ENCODE results near the gene C10orf71. TPM values are rescaled to one million over a fixed set of nuclear protein-coding genes. Genes with fewer than 3 reads are reported as not detected.
A peak's percentile ranks its signal among the peaks of the same experiment; 100 is the strongest.

C10orf71 gene
- total and polyA plus RNA-seq, 7 donors: not detected

DNA sequence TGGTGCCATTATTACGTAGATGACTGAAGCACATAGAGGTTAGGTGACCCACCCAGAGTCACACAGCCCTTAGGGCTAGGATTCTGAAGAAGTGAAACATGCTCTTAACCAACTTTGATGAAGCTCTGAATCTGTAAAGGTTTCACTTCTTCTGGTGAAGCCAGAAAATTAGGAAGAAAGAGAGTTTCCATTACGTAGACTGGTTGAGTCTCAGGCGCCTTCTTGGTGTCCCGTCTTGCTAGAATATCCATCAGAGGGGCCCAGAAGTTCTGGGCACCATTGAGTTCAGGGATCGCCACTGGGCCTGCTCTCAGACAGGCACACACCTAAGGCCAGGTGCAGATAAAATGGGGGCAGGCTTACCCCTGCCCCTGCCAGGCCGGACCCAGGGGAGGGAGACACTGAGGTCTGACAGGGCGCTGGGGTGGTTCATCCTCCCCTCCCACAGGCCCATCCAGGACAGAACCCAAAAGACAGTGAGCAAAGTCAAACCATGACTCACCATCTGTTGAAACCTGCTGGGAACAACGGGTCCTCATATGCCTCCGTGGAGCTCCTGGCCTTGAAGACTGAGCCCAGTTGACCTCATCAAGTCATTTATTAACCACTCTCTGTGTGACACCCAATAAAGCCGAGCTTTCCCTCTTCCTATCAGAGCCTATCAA, 63.8 kb downstream of the C10orf71 start:
- peaks cover 0 to 14% (median 5%) of the 10 kb centered on the region in 4 donors for H3K4me1 ChIP-seq
- TF ChIP-seq POLR2A (IDR thresholded peaks at IDR 0.05) (no peak), EP300 (IDR thresholded peaks at IDR 0.05) (no peak), POLR2AphosphoS5 (IDR thresholded peaks at IDR 0.05) (no peak)
- TF ChIP-seq, protein P1, sequence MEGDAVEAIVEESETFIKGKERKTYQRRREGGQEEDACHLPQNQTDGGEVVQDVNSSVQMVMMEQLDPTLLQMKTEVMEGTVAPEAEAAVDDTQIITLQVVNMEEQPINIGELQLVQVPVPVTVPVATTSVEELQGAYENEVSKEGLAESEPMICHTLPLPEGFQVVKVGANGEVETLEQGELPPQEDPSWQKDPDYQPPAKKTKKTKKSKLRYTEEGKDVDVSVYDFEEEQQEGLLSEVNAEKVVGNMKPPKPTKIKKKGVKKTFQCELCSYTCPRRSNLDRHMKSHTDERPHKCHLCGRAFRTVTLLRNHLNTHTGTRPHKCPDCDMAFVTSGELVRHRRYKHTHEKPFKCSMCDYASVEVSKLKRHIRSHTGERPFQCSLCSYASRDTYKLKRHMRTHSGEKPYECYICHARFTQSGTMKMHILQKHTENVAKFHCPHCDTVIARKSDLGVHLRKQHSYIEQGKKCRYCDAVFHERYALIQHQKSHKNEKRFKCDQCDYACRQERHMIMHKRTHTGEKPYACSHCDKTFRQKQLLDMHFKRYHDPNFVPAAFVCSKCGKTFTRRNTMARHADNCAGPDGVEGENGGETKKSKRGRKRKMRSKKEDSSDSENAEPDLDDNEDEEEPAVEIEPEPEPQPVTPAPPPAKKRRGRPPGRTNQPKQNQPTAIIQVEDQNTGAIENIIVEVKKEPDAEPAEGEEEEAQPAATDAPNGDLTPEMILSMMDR (IDR thresholded peaks at IDR 0.05): no peak
- WGBS, 2 donors: 66 to 79% methylated on average over 10 of the region's 10 CpGs
- H3K36me3 ChIP-seq: no peaks in the 10 kb centered on the region
- no peak overlapping the region for H3K27ac ChIP-seq
- H3K27me3 ChIP-seq: no peaks in the 10 kb centered on the region
- intact Hi-C loops (cut with DNase I): no loop called here
- H3K4me3 ChIP-seq: no peak overlapping the region
- peak; percentile 42 for DNase-seq
- peaks cover 0 to under 1% (median 0%) of the 10 kb centered on the region in 4 donors for H3K9me3 ChIP-seq

DNA sequence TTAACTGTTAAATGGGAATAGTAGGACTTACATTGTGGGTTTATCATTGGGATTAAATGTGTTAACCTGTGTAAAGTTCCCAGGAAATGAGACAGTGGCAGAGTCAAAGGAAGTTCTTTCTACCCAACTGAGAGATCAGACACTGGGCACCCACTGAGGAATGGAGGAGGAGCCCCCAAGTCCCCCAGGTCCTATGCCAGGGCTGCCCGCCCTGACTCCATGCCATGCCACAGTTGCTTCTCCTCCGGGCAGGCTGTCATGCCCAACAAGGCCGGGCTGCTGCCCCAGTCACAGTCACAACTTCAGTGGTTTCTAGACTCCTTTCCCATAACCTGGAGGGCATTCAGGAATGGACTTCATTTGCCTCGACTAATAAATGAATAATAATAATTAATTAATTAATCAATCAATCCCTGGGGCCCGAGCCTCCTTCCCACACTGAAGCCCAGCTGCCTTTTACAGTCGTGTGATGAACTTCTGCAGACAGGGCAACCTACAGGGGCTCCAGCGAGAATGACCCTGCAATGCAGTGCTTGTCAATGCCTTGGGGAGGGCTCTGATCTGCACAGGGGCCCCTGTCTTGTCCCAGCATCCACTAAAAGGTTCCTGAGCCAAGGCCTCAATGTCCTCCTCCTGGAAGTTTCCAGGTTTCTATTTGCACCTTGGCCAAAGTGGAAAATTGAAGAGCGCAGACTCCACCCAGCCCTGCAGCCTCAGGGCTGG, 64.5 kb downstream of the C10orf71 start:
- H3K4me1 ChIP-seq: peaks cover 0 to 14% (median 5%) of the 10 kb centered on the region in 4 donors
- 80 to 86% methylated on average over 8 of the region's 8 CpGs for WGBS, 2 donors
- intact Hi-C loops (cut with DNase I): no loop called here
- no peak overlapping the region for H3K27ac ChIP-seq
- DNase-seq: peak; percentile 44
- no peak overlapping the region for H3K4me3 ChIP-seq
- H3K36me3 ChIP-seq: no peaks in the 10 kb centered on the region
- no peaks in the 10 kb centered on the region for H3K9me3 ChIP-seq
- TF ChIP-seq EP300 (IDR thresholded peaks at IDR 0.05): no peak
- TF ChIP-seq POLR2A (IDR thresholded peaks at IDR 0.05): no peak
- TF ChIP-seq, protein P1 (IDR thresholded peaks at IDR 0.05): no peak
- TF ChIP-seq POLR2AphosphoS5 (IDR thresholded peaks at IDR 0.05): no peak
- no peaks in the 10 kb centered on the region for H3K27me3 ChIP-seq

DNA sequence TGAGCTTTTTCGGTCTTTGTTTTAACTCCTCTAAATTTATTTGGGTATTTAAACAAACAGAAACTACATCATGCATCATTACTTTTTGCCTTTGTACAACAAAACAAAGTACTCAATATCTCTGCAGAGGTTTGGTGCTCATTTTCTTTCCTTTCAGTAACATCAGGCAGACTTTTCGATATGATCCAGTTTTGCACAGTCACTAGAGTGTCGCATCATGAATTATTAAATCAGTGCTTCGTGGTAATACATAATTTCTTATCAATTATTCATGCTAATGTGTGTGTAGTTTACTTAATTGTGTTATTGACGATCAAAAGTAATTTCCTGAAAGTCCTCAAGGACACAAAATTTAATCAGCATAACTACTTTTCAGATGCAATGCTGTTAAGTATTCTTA, 65.1 kb downstream of the C10orf71 start:
- TF ChIP-seq POLR2A (IDR thresholded peaks at IDR 0.05): no peak
- TF ChIP-seq EP300 (IDR thresholded peaks at IDR 0.05): no peak
- TF ChIP-seq, protein P1 (IDR thresholded peaks at IDR 0.05): no peak
- no peak for TF ChIP-seq POLR2AphosphoS5 (IDR thresholded peaks at IDR 0.05)
- H3K9me3 ChIP-seq: no peaks in the 10 kb centered on the region
- H3K27me3 ChIP-seq: no peaks in the 10 kb centered on the region
- no peak overlapping the region for H3K4me3 ChIP-seq
- intact Hi-C loops (cut with DNase I): no loop called here
- H3K4me1 ChIP-seq: peaks cover 0 to 14% (median 5%) of the 10 kb centered on the region in 4 donors
- no peak overlapping the region for H3K27ac ChIP-seq
- DNase-seq: no peak
- WGBS, 2 donors: 81 to 84% methylated on average over 5 of the region's 5 CpGs
- H3K36me3 ChIP-seq: no peaks in the 10 kb centered on the region

- Histone ChIP-seq H3K27me3 (no peaks in the 10 kb centered on the region), H3K4me3 (no peak overlapping the region), H3K36me3 (no peaks in the 10 kb centered on the region), H3K9me3 (no peaks in the 10 kb centered on the region), H3K4me1 (peaks cover 0 to 12% (median 5%) of the 10 kb centered on the region in 4 donors), H3K27ac (no peak overlapping the region)
- TF ChIP-seq EP300 (IDR thresholded peaks at IDR 0.05) (no peak), POLR2A (IDR thresholded peaks at IDR 0.05) (no peak), POLR2AphosphoS5 (IDR thresholded peaks at IDR 0.05) (no peak)
- TF ChIP-seq, protein P1 (IDR thresholded peaks at IDR 0.05): no peak
- intact Hi-C loops (cut with DNase I): no loop called here
- WGBS, 2 donors: 89 to 91% methylated on average over 8 of the region's 8 CpGs
- no peak for DNase-seq
Observed at GRCh38 chr10:49364747-49365146, 65.8 kb downstream of the C10orf71 start.
